H1 (cell line): ENCODE measurements around the gene CST7. TPM values are rescaled to one million over a fixed set of nuclear protein-coding genes. Genes with fewer than 3 reads are reported as not detected.

Experiments
- CTCF ChIA-PET: fragments of 300-600 bp; sonication (Branson Sonifier 250); formaldehyde crosslinking; loops from one replicate; lab custom pipeline; 2021; ENCODE audit not compliant: partially characterized antibody; lab: Charles Lee
- POLR2A ChIA-PET: fragments of 300-600 bp; sonication (Branson Sonifier 250); formaldehyde crosslinking; loops from one replicate; lab custom pipeline; 2021; ENCODE audit warnings: inconsistent platforms; ENCODE audit not compliant: partially characterized antibody; lab: Charles Lee
- DNase-seq, 2 experiments: peaks; one replicate each; pipeline versions ENCODE4 v3.0.0 to v3.0.0-alpha.2; 2010 to 2022; ENCODE audit warnings: low spot score in 2 of 2, low read depth in 1 of 2, mixed read lengths in 1 of 2
- FAIRE-seq: peaks from 2 replicates; lab custom pipeline; 2011; peaks lifted over from hg19 to GRCh38; lab: Jason Lieb, UNC
- H2AFZ ChIP-seq: 2 replicates; pipeline ENCODE4 v1.8.1; 2012; ENCODE audit warnings: low read length, inconsistent platforms
- H2AK5ac ChIP-seq: 2 replicates; pipeline ENCODE4 v1.6.1; 2013; ENCODE audit warnings: low read depth, low read length
- H2BK120ac ChIP-seq: replicated peaks from 2 replicates; pipeline ENCODE3; 2013; ENCODE audit warnings: low read depth, low read length, inconsistent platforms
- H2BK12ac ChIP-seq: 2 replicates; pipeline ENCODE4 v1.6.1; 2013; ENCODE audit warnings: low read depth, low read length
- H2BK15ac ChIP-seq: 2 replicates; pipeline ENCODE4 v1.6.1; 2013; ENCODE audit warnings: low read length
- H2BK20ac ChIP-seq: 2 replicates; pipeline ENCODE4 v1.6.1; 2013; ENCODE audit warnings: low read length
- H2BK5ac ChIP-seq: 2 replicates; pipeline ENCODE4 v1.6.1; 2013; ENCODE audit warnings: low read depth, low read length
- H3K14ac ChIP-seq: 2 replicates; pipeline ENCODE4 v1.6.1; 2013; ENCODE audit warnings: inconsistent platforms; ENCODE audit not compliant: insufficient read length
- H3K18ac ChIP-seq: 2 replicates; pipeline ENCODE4 v1.6.1; 2013; ENCODE audit warnings: low read length; ENCODE audit errors: extremely low read depth
- H3K23ac ChIP-seq: 2 replicates; pipeline ENCODE4 v1.6.1; 2013; ENCODE audit warnings: inconsistent platforms; ENCODE audit not compliant: insufficient read length
- H3K23me2 ChIP-seq: 2 replicates; pipeline ENCODE4 v1.6.1; 2013; ENCODE audit warnings: low read depth, low read length
- H3K27ac ChIP-seq: 2 replicates; pipeline ENCODE4 v1.6.1; 2011; ENCODE audit warnings: low read depth, low read length, inconsistent platforms
- H3K27me3 ChIP-seq, 4 experiments: replicated peaks in 1 of 4; 1 replicate in 1 of 4; 2 replicates in 3 of 4; pipeline versions ENCODE4 v1.6.1 to v1.8.1; 2011 to 2013; ENCODE audit warnings: low read length in 3 of 4, mild to moderate bottlenecking in 3 of 4, inconsistent platforms in 2 of 4, mixed read lengths in 2 of 4, moderate library complexity in 1 of 4; ENCODE audit not compliant: control insufficient read depth in 3 of 4, insufficient read depth in 3 of 4; ENCODE audit errors: extremely low read depth in 1 of 4
- H3K36me3 ChIP-seq, 4 experiments: 2 replicates each; pipeline versions ENCODE4 v1.6.1 to v1.8.1; 2011 to 2013; ENCODE audit warnings: mild to moderate bottlenecking in 4 of 4, low read length in 3 of 4, moderate library complexity in 2 of 4, control low read depth in 1 of 4, inconsistent platforms in 1 of 4; ENCODE audit not compliant: insufficient read depth in 4 of 4, control insufficient read depth in 2 of 4
- H3K4ac ChIP-seq: replicated peaks from 2 replicates; pipeline ENCODE3; 2013; ENCODE audit warnings: low read length, low read depth, mixed read lengths, inconsistent platforms; ENCODE audit not compliant: insufficient read length
- H3K4me1 ChIP-seq, 4 experiments: replicated peaks in 1 of 4; 1 replicate in 1 of 4; 2 replicates in 3 of 4; pipeline versions ENCODE4 v1.6.1 to v1.8.1; 2011 to 2013; ENCODE audit warnings: low read length in 3 of 4, inconsistent platforms in 2 of 4, mixed read lengths in 1 of 4; ENCODE audit not compliant: insufficient read depth in 4 of 4, control insufficient read depth in 3 of 4
- H3K4me2 ChIP-seq, 2 experiments: 2 replicates each; pipeline versions ENCODE4 v1.6.1 to v1.8.1; 2011 to 2013; ENCODE audit warnings: low read depth in 2 of 2, low read length in 2 of 2, control low read depth in 1 of 2, inconsistent platforms in 1 of 2, mild to moderate bottlenecking in 1 of 2; ENCODE audit not compliant: insufficient read depth in 1 of 2
- H3K4me3 ChIP-seq, 4 experiments: fragments of 200-600, 300-600 bp in 1 of 4; sonication (generic), shearing (Covaris generic), sonication (Bioruptor Twin) in 1 of 4; 2 replicates each; pipeline versions ENCODE4 v1.5.1 to v1.8.1; 2011 to 2016; ENCODE audit warnings: low read length in 4 of 4, low read depth in 3 of 4, control low read depth in 2 of 4, inconsistent platforms in 2 of 4, mild to moderate bottlenecking in 2 of 4, mixed read lengths in 1 of 4, moderate library complexity in 1 of 4; ENCODE audit not compliant: insufficient read depth in 2 of 4; ENCODE audit errors: extremely low read depth in 1 of 4
- H3K56ac ChIP-seq: replicated peaks from 2 replicates; pipeline ENCODE3; 2013; ENCODE audit warnings: low read depth, mild to moderate bottlenecking, mixed read lengths, low read length, inconsistent platforms; ENCODE audit not compliant: insufficient read length
- H3K79me1 ChIP-seq: 2 replicates; pipeline ENCODE4 v1.6.1; 2013; ENCODE audit warnings: low read depth, low read length, control low read depth
- H3K79me2 ChIP-seq, 2 experiments: 2 replicates each; pipeline versions ENCODE4 v1.6.1 to v1.8.1; 2012 to 2013; ENCODE audit warnings: low read length in 2 of 2, mild to moderate bottlenecking in 2 of 2, inconsistent platforms in 1 of 2; ENCODE audit not compliant: insufficient read depth in 2 of 2, control insufficient read depth in 1 of 2
- H3K9ac ChIP-seq, 4 experiments: replicated peaks in 1 of 4; 1 replicate in 1 of 4; 2 replicates in 3 of 4; pipeline versions ENCODE4 v1.6.1 to v1.8.1; 2011 to 2013; ENCODE audit warnings: low read depth in 3 of 4, low read length in 3 of 4, control low read depth in 2 of 4, mild to moderate bottlenecking in 2 of 4, moderate library complexity in 2 of 4, inconsistent platforms in 1 of 4; ENCODE audit errors: extremely low read depth in 1 of 4
- H3K9me3 ChIP-seq, 2 experiments: 2 replicates each; pipeline versions ENCODE4 v1.6.1 to v1.8.1; 2012 to 2013; ENCODE audit warnings: mild to moderate bottlenecking in 2 of 2, moderate library complexity in 2 of 2, control low read depth in 1 of 2, inconsistent platforms in 1 of 2, low read depth in 1 of 2, low read length in 1 of 2, mixed read lengths in 1 of 2; ENCODE audit not compliant: insufficient read depth in 2 of 2
- H4K20me1 ChIP-seq, 2 experiments: replicated peaks in 1 of 2; 2 replicates each; pipeline versions ENCODE3 to v1.8.1; 2011 to 2013; ENCODE audit warnings: inconsistent platforms in 2 of 2, low read length in 2 of 2, mild to moderate bottlenecking in 1 of 2; ENCODE audit not compliant: insufficient read depth in 2 of 2, control insufficient read depth in 1 of 2
- H4K5ac ChIP-seq: 2 replicates; pipeline ENCODE4 v1.6.1; 2013; ENCODE audit warnings: low read length, low read depth, mixed read lengths, inconsistent platforms; ENCODE audit not compliant: insufficient read length
- H4K8ac ChIP-seq: 2 replicates; pipeline ENCODE4 v1.8.0; 2013; ENCODE audit warnings: mild to moderate bottlenecking, moderate library complexity, low read length, inconsistent platforms; ENCODE audit not compliant: insufficient read depth; ENCODE audit errors: extremely low read depth
- H4K91ac ChIP-seq: replicated peaks from 2 replicates; pipeline ENCODE3; 2013; ENCODE audit warnings: low read length, mixed read lengths, inconsistent platforms; ENCODE audit not compliant: insufficient read length
- RFX5 ChIP-seq: IDR thresholded peaks from 2 replicates; pipeline ENCODE4 v1.6.1; 2011; ENCODE audit warnings: low read depth, low read length, improper control_type of control experiment, borderline replicate concordance
- SAP30 ChIP-seq: fragments of 300-600 bp; sonication (generic); IDR thresholded peaks from 2 replicates; pipeline ENCODE4 v1.7.1; 2012; ENCODE audit warnings: low read length, moderate library complexity, mild to moderate bottlenecking, inconsistent platforms; ENCODE audit not compliant: insufficient read depth, insufficient replicate concordance
- SP2 ChIP-seq: IDR thresholded peaks from 2 replicates; pipeline ENCODE4 v1.6.1; 2012; ENCODE audit warnings: mild to moderate bottlenecking, low read length, inconsistent platforms
- SUZ12 ChIP-seq: fragments of 200-600 bp; sonication (generic); IDR thresholded peaks from 2 replicates; pipeline ENCODE4 v1.6.1; 2012; ENCODE audit warnings: mild to moderate bottlenecking, inconsistent platforms, low read length, moderate library complexity, mixed read lengths
- TAF1 ChIP-seq: IDR thresholded peaks from 2 replicates; pipeline ENCODE4 v1.6.1; 2011; ENCODE audit warnings: mild to moderate bottlenecking, low read depth, low read length
- USF2 ChIP-seq: IDR thresholded peaks from 2 replicates; pipeline ENCODE4 v1.6.1; 2011; ENCODE audit warnings: low read length, improper control_type of control experiment
- WGBS, 2 experiments: shearing (Covaris generic) in 1 of 2; methylation state at CpG; one replicate each; pipeline versions ENCODE4 v1.1.6 to v1.1.7; 2013 to 2015; ENCODE audit warnings: low lambda C conversion rate in 2 of 2, mixed read lengths in 2 of 2, inconsistent platforms in 1 of 2, low coverage in 1 of 2, missing lambda C conversion rate in 1 of 2; ENCODE audit not compliant: insufficient replicate concordance in 2 of 2, insufficient coverage in 1 of 2, insufficient read length in 1 of 2; ENCODE audit errors: extremely low coverage in 1 of 2, missing lambda C conversion rate in 1 of 2; 5-methylcytosine and 5-hydroxymethylcytosine counted together
- polyA plus RNA-seq, 7 experiments: library from polyadenylated mRNA; depleted of rRNA in 3 of 7; stranded (reverse) in 5 of 7; unstranded in 2 of 7; fragments of >200 nt in 5 of 7; fragments of 200-250 nt in 2 of 7; gene quantifications; 1 replicate in 5 of 7; 2 replicates in 1 of 7; 4 replicates in 1 of 7; pipeline versions ENCODE4 v1.2.1 to v1.2.3, GENCODE V29; 2011 to 2013; ENCODE audit warnings: missing spikeins in 2 of 7, mixed read lengths in 2 of 7
- total RNA-seq: library from RNA; stranded (reverse); fragmentation: NEBNext Ultra II Directional; extraction: Animal tissue kit (Norgen Biotek cat#: 25700); gene quantifications from 2 replicates; pipeline ENCODE4 v1.2.1, GENCODE V29; 2021
- TF ChIP-seq, protein P1 (sequence below): IDR thresholded peaks from 2 replicates; pipeline ENCODE4 v1.6.1; 2012; ENCODE audit warnings: inconsistent platforms
- TF ChIP-seq, protein P2 (sequence below), 3 experiments: IDR thresholded peaks; 1 replicate in 2 of 3; 2 replicates in 1 of 3; pipeline versions ENCODE4 v1.5.1 to v1.6.1; 2011; ENCODE audit warnings: low read length in 3 of 3, mild to moderate bottlenecking in 3 of 3, inconsistent platforms in 2 of 3, low read depth in 1 of 3, moderate library complexity in 1 of 3; ENCODE audit not compliant: insufficient read depth in 1 of 3; ENCODE audit errors: control extremely low read depth in 1 of 3

Gene CST7
- total and polyA plus RNA-seq, 2 of the 8 experiments (the other 6 are each of a cell fraction or from before 2014, with no cell fraction given) = not detected

GRCh38 chr20:25007491-25008305 is 58.6 kb downstream of the CST7 start:
- WGBS, 2 experiments = 87% methylated on average over 22 of the region's 22 CpGs; no CpG with 5 or more reads in 1 of the 2 experiments
- H2BK20ac ChIP-seq = no peak overlapping the region
- H2AFZ ChIP-seq = no peak overlapping the region
- no peaks in the 10 kb centered on the region for H3K23me2 ChIP-seq
- ChIA-PET CTCF (interaction anchor here (1.1 to 4.3 kb wide), 5 partner anchors 9 to 192 kb away, joined by 3 to 23 read pairs (median 6); no protein-coding TSS in a partner anchor), POLR2A (interaction anchor here (1.1 kb wide), 1 partner anchor 45 kb away, joined by 3 read pairs; no protein-coding TSS in a partner anchor)
- no peak overlapping the region for H3K23ac ChIP-seq
- H2BK15ac ChIP-seq = no peak overlapping the region
- no peak overlapping the region for H2BK120ac ChIP-seq
- no peak overlapping the region for H4K91ac ChIP-seq
- H3K4ac ChIP-seq = no peak overlapping the region
- H4K8ac ChIP-seq = no peak overlapping the region
- H3K9me3 ChIP-seq = no peaks in the 10 kb centered on the region
- no peak overlapping the region for H3K4me2 ChIP-seq
- no peaks in the 10 kb centered on the region for H3K79me1 ChIP-seq
- no peaks in the 10 kb centered on the region for H3K79me2 ChIP-seq
- no peak for FAIRE-seq
- H3K4me1 ChIP-seq = no peaks in the 10 kb centered on the region
- no peak overlapping the region for H3K56ac ChIP-seq
- no peak for DNase-seq
- H3K9ac ChIP-seq = no peak overlapping the region
- H4K20me1 ChIP-seq = no peaks in the 10 kb centered on the region
- H3K36me3 ChIP-seq = no peaks in the 10 kb centered on the region
- no peak overlapping the region for H3K14ac ChIP-seq
- H3K18ac ChIP-seq = no peak overlapping the region
- no peak overlapping the region for H3K27ac ChIP-seq
- no peak overlapping the region for H2AK5ac ChIP-seq
- no peak overlapping the region for H4K5ac ChIP-seq
- no peaks in the 10 kb centered on the region for H3K27me3 ChIP-seq
- no peak overlapping the region for H2BK5ac ChIP-seq
- no peak overlapping the region for H3K4me3 ChIP-seq
- H2BK12ac ChIP-seq = no peak overlapping the region
- no peak for TF ChIP-seq USF2
- no peak for TF ChIP-seq SP2
- no peak for TF ChIP-seq TAF1
- TF ChIP-seq SUZ12 = no peak
- TF ChIP-seq, protein P1, sequence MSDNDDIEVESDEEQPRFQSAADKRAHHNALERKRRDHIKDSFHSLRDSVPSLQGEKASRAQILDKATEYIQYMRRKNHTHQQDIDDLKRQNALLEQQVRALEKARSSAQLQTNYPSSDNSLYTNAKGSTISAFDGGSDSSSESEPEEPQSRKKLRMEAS = no peak
- TF ChIP-seq, protein P2, sequence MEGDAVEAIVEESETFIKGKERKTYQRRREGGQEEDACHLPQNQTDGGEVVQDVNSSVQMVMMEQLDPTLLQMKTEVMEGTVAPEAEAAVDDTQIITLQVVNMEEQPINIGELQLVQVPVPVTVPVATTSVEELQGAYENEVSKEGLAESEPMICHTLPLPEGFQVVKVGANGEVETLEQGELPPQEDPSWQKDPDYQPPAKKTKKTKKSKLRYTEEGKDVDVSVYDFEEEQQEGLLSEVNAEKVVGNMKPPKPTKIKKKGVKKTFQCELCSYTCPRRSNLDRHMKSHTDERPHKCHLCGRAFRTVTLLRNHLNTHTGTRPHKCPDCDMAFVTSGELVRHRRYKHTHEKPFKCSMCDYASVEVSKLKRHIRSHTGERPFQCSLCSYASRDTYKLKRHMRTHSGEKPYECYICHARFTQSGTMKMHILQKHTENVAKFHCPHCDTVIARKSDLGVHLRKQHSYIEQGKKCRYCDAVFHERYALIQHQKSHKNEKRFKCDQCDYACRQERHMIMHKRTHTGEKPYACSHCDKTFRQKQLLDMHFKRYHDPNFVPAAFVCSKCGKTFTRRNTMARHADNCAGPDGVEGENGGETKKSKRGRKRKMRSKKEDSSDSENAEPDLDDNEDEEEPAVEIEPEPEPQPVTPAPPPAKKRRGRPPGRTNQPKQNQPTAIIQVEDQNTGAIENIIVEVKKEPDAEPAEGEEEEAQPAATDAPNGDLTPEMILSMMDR (IDR thresholded peaks at IDR 0.05; ENCODE audit: control extremely low read depth in 1 of 3, insufficient read depth in 1 of 3, low read depth in 1 of 3, low read length in 3 of 3) = no peak
- TF ChIP-seq RFX5 = no peak
- TF ChIP-seq SAP30 = no peak
